Pancreas (tissue), 10 donors: ENCODE measurements around the gene SEL1L2. TPM values are rescaled to one million over a fixed set of nuclear protein-coding genes. Genes with fewer than 3 reads are reported as not detected.

Experiments
- ATAC-seq, 4 donors: fragments of 200-7000 bp; cut with Tn5 transposase; one replicate each; pipeline versions ENCODE4 v1.8.0 to v1.9.1; 2020; ENCODE audit warnings: mild to moderate bottlenecking in 4 of 4, moderate library complexity in 4 of 4
- DNase-seq, 6 donors: peaks; one replicate each; pipeline ENCODE4 v3.0.0-alpha.2; 2020
- FAIRE-seq: peaks from 2 replicates; lab custom pipeline; 2012; peaks lifted over from hg19 to GRCh38; lab: Jason Lieb, UNC
- H3K27ac ChIP-seq, 4 donors: fragments of 200-600 bp; sonication (generic); 1 replicate in 3 of 4; 2 replicates in 1 of 4; pipeline versions ENCODE4 v1.5.0 to v1.8.0; 2020
- H3K27me3 ChIP-seq, 4 donors: fragments of 200-600 bp; one replicate each; pipeline ENCODE4 v1.8.0; 2021
- H3K36me3 ChIP-seq, 3 donors: fragments of 200-600 bp; sonication (generic) in 1 of 3; one replicate each; pipeline versions ENCODE4 v1.5.0 to v1.8.0; 2020 to 2021
- H3K4me1 ChIP-seq, 3 donors: fragments of 200-600 bp; one replicate each; pipeline ENCODE4 v1.8.0; 2021
- H3K4me3 ChIP-seq, 4 donors: fragments of 200-600 bp; sonication (generic) in 2 of 4; one replicate each; pipeline versions ENCODE4 v1.5.0 to v1.8.0; 2020 to 2021
- H3K9me3 ChIP-seq, 4 donors: fragments of 200-600 bp; one replicate each; pipeline ENCODE4 v1.8.0; 2021
- CTCF ChIP-seq, 4 donors: fragments of 200-600 bp; sonication (generic) in 3 of 4; IDR thresholded peaks; one replicate each; pipeline versions ENCODE4 v1.5.0 to v1.8.0; 2021; ENCODE audit warnings: antibody characterized with exemption in 4 of 4
- WGBS, 2 donors: extraction: QIAGEN DNeasy Blood & Tissue Kit; methylation state at CpG; one replicate each; pipeline ENCODE4 v1.1.7; 2013; 5-methylcytosine and 5-hydroxymethylcytosine counted together
- intact Hi-C, 3 donors: fragments of 100-400 bp; cut with DNase I; formaldehyde crosslinking; loops; one replicate each; pipeline versions ENCODE4 v1.11.1 to v1.14.2; 2022
- polyA plus RNA-seq, 2 donors: library from polyadenylated mRNA; stranded (reverse); fragments of 200-250 nt; gene quantifications; one replicate each; pipeline ENCODE4 v1.2.3, GENCODE V29; 2013
- total RNA-seq, 6 donors: library from RNA; stranded (reverse); fragmentation: NEBNext Ultra II Directional in 4 of 6; extraction: Animal tissue kit (Norgen Biotek cat#: 25700) in 4 of 6; gene quantifications; one replicate each; pipeline versions ENCODE4 v1.2.1 to v1.2.4, GENCODE V29; 2021 to 2023
- donor health status: healthy with polysubstance abuse.
- donor health status: DM: no; HTN: no; CAD: no; lungs with moderate emphysema.
- donor health status: DM: no; HTN: no; CAD: no.
- donor health status: control.
- donor health status: control.
- donor health status: Bipolar disorder and iron deficiency.
- donor health status: DM: yes; HTN: yes; CAD: no.
- donor health status: DM: no; HTN: no; CAD: no.
- donor health status: DM: no; HTN: no; CAD: no.
- donor health status: DM: yes; HTN: yes; CAD: no.

The SEL1L2 gene
- total and polyA plus RNA-seq, 8 donors = 0.46 TPM; not detected in 7

GRCh38 chr20:13960119-13960518 is 30.3 kb downstream of the SEL1L2 start:
- no peak overlapping the region for H3K27ac ChIP-seq
- H3K9me3 ChIP-seq = no peaks in the 10 kb centered on the region
- intact Hi-C loops = no loop called here
- no peaks in the 10 kb centered on the region for H3K36me3 ChIP-seq
- H3K4me3 ChIP-seq = no peak overlapping the region
- ATAC-seq (no peak), DNase-seq (no peak), FAIRE-seq (no peak)
- no peak for TF ChIP-seq CTCF (IDR thresholded peaks at IDR 0.05)
- no peaks in the 10 kb centered on the region for H3K27me3 ChIP-seq
- no peaks in the 10 kb centered on the region for H3K4me1 ChIP-seq
- WGBS, 2 donors = 59 to 67% methylated on average over 2 of the region's 2 CpGs

- Histone ChIP-seq H3K4me3 (no peak overlapping the region), H3K27me3 (no peaks in the 10 kb centered on the region), H3K9me3 (no peaks in the 10 kb centered on the region), H3K36me3 (no peaks in the 10 kb centered on the region), H3K27ac (no peak overlapping the region), H3K4me1 (no peaks in the 10 kb centered on the region)
- FAIRE-seq = no peak
- TF ChIP-seq CTCF (IDR thresholded peaks at IDR 0.05) = no peak
- intact Hi-C loops = no loop called here
- ATAC-seq = no peak
- 54 to 64% methylated on average over 6 of the region's 6 CpGs for WGBS, 2 donors
- no peak for DNase-seq
These were observed 37.2 kb downstream of the SEL1L2 start for GRCh38 chr20:13953227-13953626.

- Histone ChIP-seq H3K27ac (no peak overlapping the region), H3K36me3 (no peaks in the 10 kb centered on the region), H3K4me3 (no peak overlapping the region), H3K27me3 (no peaks in the 10 kb centered on the region), H3K4me1 (no peaks in the 10 kb centered on the region), H3K9me3 (no peaks in the 10 kb centered on the region)
- DNase-seq (no peak), FAIRE-seq (no peak), ATAC-seq (no peak)
- intact Hi-C loops = no loop called here
- 61 to 85% methylated on average over 3 of the region's 3 CpGs for WGBS, 2 donors
- TF ChIP-seq CTCF (IDR thresholded peaks at IDR 0.05) = no peak
These were observed 42.7 kb downstream of the SEL1L2 start for GRCh38 chr20:13947719-13948118.

GRCh38 chr20:13941031-13941430 is 49.4 kb downstream of the SEL1L2 start:
- FAIRE-seq = no peak
- 57 to 66% methylated on average over 7 of the region's 7 CpGs for WGBS, 2 donors
- Histone ChIP-seq H3K36me3 (no peaks in the 10 kb centered on the region), H3K9me3 (no peaks in the 10 kb centered on the region), H3K27ac (no peak overlapping the region), H3K4me3 (no peak overlapping the region), H3K27me3 (no peaks in the 10 kb centered on the region), H3K4me1 (no peaks in the 10 kb centered on the region)
- no peak for DNase-seq
- intact Hi-C loops = no loop called here
- ATAC-seq = no peak
- TF ChIP-seq CTCF (IDR thresholded peaks at IDR 0.05) = no peak

GRCh38 chr20:13936781-13937576 is 53.4 kb downstream of the SEL1L2 start:
- H3K4me1 ChIP-seq = no peaks in the 10 kb centered on the region
- no peaks in the 10 kb centered on the region for H3K36me3 ChIP-seq
- H3K27ac ChIP-seq = no peak overlapping the region
- no peak for DNase-seq
- 60 to 64% methylated on average over 9 of the region's 9 CpGs for WGBS, 2 donors
- no peaks in the 10 kb centered on the region for H3K9me3 ChIP-seq
- intact Hi-C loops = no loop called here
- ATAC-seq = no peak
- no peaks in the 10 kb centered on the region for H3K27me3 ChIP-seq
- TF ChIP-seq CTCF (IDR thresholded peaks at IDR 0.05) = no peak
- H3K4me3 ChIP-seq = no peak overlapping the region
- no peak for FAIRE-seq
